RWPE2 (cell line): ENCODE measurements around the gene RPUSD1.

ENCODE experiments used
- ATAC-seq: fragments of 200-7000 bp; cut with Tn5 transposase; 3 replicates; pipeline ENCODE4 v1.9.1; 2021; ENCODE audit warnings: low read depth
- DNase-seq: peaks from one replicate; pipeline ENCODE4 v3.0.0-alpha.2; 2020; ENCODE audit warnings: low spot score
- H3K27ac ChIP-seq: fragments of 450-650 bp; 2 replicates; pipeline ENCODE4 v1.5.1; 2017; ENCODE audit warnings: mild to moderate bottlenecking; ENCODE audit not compliant: poor library complexity, severe bottlenecking
- H3K27me3 ChIP-seq: fragments of 250-450 bp; sonication (Bioruptor Pico); 2 replicates; pipeline ENCODE4 v1.5.1; 2021; ENCODE audit warnings: mild to moderate bottlenecking, moderate library complexity; ENCODE audit not compliant: insufficient read depth, poor library complexity, severe bottlenecking
- H3K36me3 ChIP-seq: fragments of 250-450 bp; sonication (Bioruptor Pico); 2 replicates; pipeline ENCODE4 v1.5.1; 2020; ENCODE audit warnings: low read depth, mild to moderate bottlenecking, moderate library complexity
- H3K4me1 ChIP-seq: fragments of 250-450 bp; sonication (Bioruptor Pico); 2 replicates; pipeline ENCODE4 v1.5.1; 2021; ENCODE audit warnings: mild to moderate bottlenecking, moderate library complexity; ENCODE audit not compliant: insufficient read depth, poor library complexity, severe bottlenecking
- H3K4me3 ChIP-seq: fragments of 250-450 bp; sonication (Bioruptor Pico); 2 replicates; pipeline ENCODE4 v1.5.1; 2021; ENCODE audit warnings: mild to moderate bottlenecking, moderate library complexity; ENCODE audit not compliant: severe bottlenecking
- H3K9me3 ChIP-seq: fragments of 250-450 bp; sonication (Bioruptor Pico); 2 replicates; pipeline ENCODE4 v1.5.1; 2021; ENCODE audit warnings: mild to moderate bottlenecking, moderate library complexity; ENCODE audit not compliant: severe bottlenecking
- TF ChIP-seq, protein P1 (sequence below): fragments of 450-650 bp; IDR thresholded peaks from one replicate; pipeline ENCODE4 v1.5.1; 2017; ENCODE audit warnings: mild to moderate bottlenecking, moderate library complexity; ENCODE audit not compliant: poor library complexity, severe bottlenecking

Gene RPUSD1

DNA sequence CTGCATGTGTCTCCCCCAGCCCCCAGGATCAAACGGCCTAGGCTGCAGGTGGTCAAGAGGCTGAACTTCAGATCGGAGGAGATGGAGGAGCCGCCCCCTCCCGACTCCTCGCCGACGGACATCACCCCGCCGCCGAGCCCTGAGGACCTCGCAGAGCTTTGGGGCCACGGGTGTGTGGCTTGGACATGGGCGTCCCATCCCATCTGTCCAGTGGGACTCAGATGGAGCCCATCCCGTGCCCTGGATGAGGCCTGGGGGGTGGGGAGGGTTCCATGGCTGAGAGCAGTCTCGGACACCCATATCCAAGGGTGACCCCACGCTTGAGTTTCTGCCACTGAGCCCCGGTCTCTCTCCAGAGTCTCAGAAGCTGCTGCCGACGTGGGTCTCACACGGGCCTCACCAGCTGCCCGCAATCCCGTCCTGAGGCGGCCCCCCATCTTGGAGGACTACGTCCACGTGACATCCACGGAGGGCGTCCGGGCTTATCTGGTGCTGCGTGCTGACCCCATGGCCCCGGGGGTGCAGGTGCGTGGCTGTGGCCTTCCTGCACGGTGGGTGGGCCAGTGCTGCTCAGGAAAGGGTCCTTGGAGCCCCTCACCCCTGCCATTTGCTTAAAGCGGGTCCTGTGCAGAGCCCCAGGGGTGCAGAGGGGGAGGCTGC, 1.1 kb upstream of the RPUSD1 start:
- H3K27me3 ChIP-seq = no peaks in the 10 kb centered on the region
- H3K36me3 ChIP-seq = peaks cover 50% of the 10 kb centered on the region
- H3K27ac ChIP-seq = peak overlapping the region; percentile 19
- no peak for DNase-seq
- H3K4me3 ChIP-seq = peak overlapping the region; percentile 93
- H3K4me1 ChIP-seq = no peaks in the 10 kb centered on the region
- TF ChIP-seq, protein P1, sequence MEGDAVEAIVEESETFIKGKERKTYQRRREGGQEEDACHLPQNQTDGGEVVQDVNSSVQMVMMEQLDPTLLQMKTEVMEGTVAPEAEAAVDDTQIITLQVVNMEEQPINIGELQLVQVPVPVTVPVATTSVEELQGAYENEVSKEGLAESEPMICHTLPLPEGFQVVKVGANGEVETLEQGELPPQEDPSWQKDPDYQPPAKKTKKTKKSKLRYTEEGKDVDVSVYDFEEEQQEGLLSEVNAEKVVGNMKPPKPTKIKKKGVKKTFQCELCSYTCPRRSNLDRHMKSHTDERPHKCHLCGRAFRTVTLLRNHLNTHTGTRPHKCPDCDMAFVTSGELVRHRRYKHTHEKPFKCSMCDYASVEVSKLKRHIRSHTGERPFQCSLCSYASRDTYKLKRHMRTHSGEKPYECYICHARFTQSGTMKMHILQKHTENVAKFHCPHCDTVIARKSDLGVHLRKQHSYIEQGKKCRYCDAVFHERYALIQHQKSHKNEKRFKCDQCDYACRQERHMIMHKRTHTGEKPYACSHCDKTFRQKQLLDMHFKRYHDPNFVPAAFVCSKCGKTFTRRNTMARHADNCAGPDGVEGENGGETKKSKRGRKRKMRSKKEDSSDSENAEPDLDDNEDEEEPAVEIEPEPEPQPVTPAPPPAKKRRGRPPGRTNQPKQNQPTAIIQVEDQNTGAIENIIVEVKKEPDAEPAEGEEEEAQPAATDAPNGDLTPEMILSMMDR = no peak
- no peak for ATAC-seq
- H3K9me3 ChIP-seq = no peaks in the 10 kb centered on the region

DNA sequence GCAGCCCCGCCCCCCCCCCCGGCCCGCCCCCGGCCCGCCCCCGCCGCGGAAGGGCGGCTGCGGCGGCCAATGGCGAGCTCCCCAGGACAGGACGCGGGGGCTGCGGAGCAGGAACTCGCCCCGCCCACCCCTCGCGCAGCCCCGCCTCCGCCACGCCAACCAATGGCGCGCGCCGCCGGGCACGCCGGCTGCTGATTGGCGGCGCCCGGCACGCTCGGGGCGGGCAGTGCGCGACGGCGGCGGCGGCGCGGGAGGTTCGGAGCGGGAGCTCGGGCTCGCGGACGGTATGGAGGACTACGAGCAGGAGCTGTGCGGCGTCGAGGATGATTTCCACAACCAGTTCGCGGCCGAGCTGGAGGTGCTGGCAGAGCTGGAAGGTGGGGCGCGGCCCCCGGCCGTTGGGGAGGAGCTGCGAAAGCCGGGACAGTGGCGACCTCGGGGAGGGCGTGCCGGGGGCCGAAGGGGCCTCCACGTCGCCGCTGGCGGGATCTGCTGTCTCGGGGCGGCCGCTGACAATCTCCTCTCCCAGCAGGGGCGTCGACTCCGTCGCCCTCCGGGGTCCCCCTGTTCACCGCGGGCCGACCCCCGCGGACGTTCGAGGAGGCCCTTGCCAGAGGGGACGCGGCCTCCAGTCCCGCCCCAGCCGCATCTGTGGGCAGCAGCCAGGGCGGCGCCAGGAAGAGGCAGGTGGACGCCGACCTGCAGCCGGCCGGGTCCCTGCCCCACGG, 382 bp upstream of the RPUSD1 start, which contains the start of gene CHTF18:
TSS of gene CHTF18 (plus strand) at position 222 of the 728 bp plus-strand sequence. CDS start at position 287, 65 bp downstream.
- Histone ChIP-seq H3K27ac (peak within 1 kb of the TSS; percentile 30), H3K4me3 (peak within 1 kb of the TSS; percentile 93), H3K9me3 (no peaks in the 10 kb centered on the region), H3K4me1 (no peaks in the 10 kb centered on the region), H3K27me3 (no peaks in the 10 kb centered on the region), H3K36me3 (peaks cover 50% of the 10 kb centered on the region)
- TF ChIP-seq, protein P1 = no peak
- DNase-seq (no peak), ATAC-seq (peak; percentile 73)

DNA sequence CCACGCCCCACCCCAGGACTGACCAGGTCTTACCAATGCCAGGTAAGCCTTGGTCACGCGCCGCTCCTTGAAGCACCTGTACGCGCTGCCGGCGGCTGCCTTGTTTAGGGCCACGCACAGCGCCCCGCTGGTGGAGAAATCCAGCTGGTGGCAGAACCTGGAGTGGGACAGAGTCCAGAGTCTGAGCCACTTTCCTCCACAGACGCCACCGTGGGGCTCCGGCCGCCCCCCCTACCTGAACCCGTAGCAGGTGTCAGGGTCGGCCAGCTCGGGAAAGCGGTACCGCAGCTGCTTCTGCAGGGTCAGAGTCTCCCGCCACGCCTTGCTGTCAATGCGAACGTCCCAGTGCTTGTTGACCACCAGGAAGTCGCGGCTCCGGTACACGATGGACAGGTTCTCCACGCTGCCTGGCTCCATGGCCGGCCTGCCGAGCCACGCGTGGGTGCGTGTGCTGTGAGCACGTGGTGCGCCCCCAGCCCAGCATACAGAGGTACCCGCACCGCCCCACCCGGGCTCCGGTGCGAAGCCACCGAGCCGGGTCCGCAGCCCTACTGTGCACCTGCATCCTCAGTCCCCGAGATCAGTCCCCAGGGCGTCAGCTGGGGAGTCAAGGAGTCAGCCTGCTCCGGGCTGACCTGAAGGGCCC, 737 bp downstream of the RPUSD1 start:
- TF ChIP-seq, protein P1 = no peak
- H3K4me3 ChIP-seq = peak overlapping the region; percentile 93
- no peaks in the 10 kb centered on the region for H3K9me3 ChIP-seq
- H3K27me3 ChIP-seq = no peaks in the 10 kb centered on the region
- H3K4me1 ChIP-seq = no peaks in the 10 kb centered on the region
- DNase-seq = no peak
- peaks cover 46% of the 10 kb centered on the region for H3K36me3 ChIP-seq
- peak overlapping the region; percentile 30 for H3K27ac ChIP-seq
- ATAC-seq = no peak

DNA sequence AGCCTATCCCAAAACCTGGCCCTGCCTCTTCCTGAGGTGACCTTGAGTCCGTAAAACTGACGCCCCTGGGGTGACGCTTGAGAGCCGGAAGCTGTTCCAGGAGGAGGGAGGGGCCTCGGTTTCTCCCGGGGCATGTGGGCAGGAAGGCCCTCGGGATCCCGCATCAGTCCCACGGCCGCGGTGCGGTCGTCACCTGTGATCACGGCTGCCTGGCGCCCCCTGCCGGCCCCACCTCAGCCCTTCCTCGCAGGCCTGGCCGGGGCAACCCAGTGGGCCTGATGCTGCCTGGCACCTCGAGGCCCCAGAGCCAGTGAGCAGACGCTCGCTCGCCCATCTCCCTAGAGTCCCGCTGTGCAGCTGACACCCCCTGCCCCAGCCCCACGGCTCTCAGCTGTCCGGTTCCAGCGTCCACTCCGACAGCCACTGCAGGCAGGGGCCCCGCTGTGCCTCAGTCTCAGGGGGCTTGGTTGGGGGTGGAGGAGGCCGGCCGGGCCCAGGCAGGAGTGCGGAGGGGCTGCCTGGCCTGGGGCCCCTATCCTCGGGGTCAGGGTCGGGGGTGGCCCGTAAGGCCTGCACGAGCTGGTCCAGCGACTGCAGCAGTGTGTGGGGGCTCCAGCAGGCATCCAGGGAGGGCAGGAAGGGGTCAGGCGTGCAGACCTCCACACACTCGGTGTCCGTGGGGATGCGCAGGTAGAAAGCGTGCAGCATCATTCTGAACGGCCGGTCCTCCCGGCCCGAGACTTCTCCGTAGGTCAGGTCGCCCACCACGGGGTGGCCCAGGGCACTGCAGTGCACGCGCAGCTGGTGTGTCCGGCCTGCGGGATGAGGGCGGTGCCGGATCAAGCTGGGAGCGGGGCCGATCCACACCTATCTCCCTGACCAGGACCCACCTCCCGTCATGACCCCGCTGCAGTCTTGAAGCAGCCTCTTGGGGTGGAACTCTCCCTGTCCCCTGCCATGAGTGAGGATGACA, 2.3 kb downstream of the RPUSD1 start:
- DNase-seq = no peak

More for the DNA sequence above, 2.3 kb downstream of the RPUSD1 start:
- Histone ChIP-seq H3K9me3 (no peaks in the 10 kb centered on the region), H3K4me1 (no peaks in the 10 kb centered on the region), H3K27ac (no peak overlapping the region), H3K4me3 (no peak overlapping the region), H3K36me3 (peaks cover 32% of the 10 kb centered on the region), H3K27me3 (no peaks in the 10 kb centered on the region)
- ATAC-seq = peak; percentile 17; the same call in 2 of the 3 replicates
- TF ChIP-seq, protein P1 = peak; percentile 71
